ENCODE data around the gene ANGPTL5.
"Not testable (repeated sequence)": the region's sequence is repeated elsewhere in the genome, so short reads cannot be mapped to it uniquely, and the experiment has no call there.

ANGPTL5 gene

DNA sequence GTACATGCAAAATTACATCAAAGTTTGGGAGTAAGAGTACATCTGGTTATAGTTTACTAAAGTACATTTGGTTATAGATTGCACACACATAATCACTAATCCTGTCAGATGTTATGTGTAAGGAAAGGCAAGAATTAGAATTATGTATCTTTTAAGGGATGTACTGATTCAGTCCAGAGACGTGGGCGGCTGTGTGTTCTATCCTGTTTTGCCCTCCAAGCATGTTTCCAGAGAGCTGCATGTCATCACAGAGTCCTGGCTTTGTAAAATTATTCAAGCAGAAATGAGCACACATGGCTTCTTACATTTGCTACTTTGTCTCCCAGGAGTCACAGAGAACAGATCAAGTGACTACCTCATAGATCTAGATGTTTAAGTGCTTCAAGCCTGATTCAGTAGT lies 34.7 kb downstream of the ANGPTL5 start:
- DNase-seq, result no peak

DNA sequence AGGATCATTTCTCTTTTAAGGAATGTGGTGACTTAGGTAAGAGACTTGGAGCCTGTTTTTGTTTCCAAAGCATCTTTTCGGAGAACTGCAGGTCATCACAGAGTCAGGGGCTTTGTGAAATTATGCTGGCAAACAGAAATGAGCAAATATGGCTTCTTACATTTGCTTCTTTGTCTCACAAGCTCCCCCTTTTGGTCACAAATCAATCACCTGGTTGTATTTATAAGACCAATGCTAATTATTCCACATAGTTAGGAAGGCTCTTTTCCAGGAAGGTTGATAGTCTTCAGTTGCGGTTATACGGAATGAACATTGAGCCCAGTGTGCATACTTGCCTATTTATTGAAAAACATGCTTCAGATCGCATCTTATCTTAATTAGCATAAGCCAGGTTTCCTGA lies 36.1 kb downstream of the ANGPTL5 start:
- DNase-seq, result no peak

DNA sequence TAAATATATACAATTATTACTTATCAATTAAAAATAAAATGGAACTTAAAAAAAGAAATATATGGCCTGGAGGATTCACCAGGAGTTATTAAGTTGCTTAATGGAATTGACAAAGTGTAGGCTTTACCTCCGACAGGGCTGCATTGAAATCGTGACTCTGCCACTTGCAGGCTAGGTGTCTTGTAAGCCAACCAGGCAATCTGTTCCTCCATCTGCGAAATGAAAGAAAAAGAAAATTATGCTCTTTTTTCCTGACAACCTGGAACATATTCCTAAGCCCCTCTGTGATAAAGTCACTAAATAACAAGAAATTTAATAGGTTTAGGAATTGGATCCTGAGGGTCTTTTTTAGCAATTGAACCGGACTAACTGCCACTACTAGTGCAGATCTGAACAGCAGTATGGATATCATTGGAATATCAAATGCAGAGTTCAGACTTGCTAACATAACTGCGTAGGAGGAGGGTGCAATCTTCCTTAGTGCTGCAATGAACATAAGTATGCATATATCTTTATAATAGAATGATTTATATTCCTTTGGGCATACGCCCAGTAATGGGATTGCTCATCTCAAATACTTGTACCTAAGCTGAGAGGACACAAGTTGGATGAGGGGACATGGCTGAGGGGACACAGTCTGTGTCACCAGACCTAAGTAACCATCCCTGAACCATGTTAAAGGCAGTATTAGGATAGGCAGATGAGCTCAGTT lies 44.0 kb downstream of the ANGPTL5 start:
- DNase-seq, result no peak

DNA sequence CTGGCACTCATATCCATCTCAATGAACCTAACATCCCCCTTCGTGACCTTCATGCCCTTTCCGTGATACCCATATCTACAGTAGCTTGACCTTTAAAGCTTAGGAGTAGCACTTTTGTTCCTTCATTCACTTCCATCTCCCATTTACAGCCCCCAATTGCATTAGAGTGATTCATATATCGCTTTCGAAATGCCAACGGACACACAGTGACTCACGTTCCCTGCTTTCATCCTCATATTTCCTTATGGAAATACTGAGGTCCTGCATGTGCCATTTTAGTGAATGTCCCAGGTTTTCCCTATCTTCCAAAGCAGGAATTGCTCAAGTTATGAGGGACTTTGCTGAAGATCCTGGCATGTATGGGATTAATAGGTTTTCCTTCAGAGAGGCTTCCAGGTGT lies 45.8 kb downstream of the ANGPTL5 start:
- DNase-seq, result no peak

DNA sequence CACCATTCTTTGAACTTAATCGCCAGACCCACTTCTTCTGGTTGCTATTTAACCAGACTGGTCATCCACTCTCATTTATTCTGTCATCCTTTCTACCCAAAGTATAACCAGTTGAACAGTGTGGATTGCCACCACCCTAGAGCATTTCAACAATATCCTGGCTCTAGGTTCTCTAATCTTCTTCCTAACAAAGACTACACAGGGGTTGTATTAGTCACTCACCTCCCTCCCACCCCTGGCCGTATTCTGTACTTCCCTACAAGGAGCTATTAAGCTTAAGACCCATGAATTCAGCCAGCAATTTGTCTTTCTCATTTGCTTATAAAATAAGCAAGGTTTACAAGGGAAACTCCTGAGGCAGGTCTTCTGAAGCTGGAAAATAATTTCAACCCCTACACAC lies 48.4 kb downstream of the ANGPTL5 start:
- DNase-seq, result no peak

DNA sequence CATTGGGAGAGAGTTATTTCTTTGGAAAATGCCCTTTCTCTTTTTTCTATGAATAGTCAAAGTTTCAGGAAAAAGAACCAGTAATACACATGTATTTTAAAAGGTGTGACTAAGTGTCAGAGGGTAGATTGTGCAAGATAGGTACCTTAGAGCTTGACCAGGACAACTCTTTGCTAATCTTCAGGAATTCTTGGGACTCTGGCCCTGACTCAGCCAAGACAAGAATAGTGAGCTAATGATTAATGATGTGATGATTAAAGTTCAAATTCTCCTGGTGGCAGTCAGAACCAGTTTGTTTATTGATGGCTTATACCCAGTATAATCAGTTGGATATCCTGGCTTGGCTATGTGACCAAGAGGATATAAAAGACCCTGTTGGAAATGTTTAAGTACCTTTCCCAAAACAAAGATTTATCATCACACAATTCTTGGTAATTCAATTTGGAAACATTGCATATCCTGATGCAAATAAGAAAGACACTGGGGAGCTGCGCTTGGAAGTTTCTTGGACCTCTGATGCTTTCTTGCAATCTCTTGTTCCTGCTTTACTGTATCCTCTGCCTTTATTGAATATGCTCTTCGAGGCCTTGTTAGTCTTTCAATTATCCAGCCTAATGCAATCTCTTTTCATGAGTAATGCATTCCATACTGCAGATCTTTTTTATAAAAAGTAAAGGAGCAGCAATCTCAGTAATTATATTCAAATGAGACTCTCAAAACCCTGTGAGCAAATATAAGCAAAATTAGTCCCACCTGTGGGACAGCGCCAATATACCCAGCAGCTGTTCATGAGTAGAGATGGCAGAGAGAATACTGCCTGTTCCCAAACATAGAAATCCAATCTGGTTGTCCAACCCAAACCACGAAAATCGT lies 49.5 kb downstream of the ANGPTL5 start:
- DNase-seq, result no peak

DNA sequence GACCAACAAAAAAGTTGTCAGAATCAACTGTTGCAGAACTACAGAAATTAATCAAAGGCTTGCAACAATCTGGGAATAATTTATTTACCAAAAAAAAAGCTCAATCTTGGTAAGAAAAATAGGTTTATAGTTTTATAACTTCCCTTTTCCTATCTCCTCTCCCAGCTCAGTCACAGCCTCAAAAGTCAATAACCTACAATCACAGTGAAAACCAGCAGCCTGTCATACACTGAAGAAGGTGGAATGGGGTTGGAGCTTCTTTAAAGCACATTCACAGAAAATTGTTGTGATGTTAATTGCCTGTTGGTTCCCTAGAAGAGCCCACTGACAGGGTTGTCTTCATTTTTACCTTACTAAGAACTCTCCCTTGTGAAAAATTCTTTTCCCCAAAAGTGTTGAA lies 52.2 kb downstream of the ANGPTL5 start:
- DNase-seq, result no peak

DNA sequence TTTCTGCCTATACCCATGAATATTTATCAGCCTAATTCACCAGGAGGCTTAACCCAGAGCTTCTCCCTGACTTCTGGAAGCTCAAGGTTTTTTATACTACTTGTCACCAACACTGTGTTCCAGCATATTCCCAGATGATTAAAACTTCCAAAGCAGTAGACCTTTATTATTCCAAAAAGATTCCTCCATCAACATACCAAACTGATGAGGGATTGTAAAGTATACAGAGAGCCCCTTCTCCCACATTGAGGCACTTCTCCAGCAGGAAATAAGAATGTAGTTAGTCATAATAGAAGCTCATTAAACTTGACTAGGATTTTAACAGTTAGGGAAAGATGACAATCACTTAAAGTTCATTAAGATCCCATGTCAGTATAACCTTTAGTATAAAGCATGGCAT lies 53.0 kb downstream of the ANGPTL5 start:
- no peak for DNase-seq

DNA sequence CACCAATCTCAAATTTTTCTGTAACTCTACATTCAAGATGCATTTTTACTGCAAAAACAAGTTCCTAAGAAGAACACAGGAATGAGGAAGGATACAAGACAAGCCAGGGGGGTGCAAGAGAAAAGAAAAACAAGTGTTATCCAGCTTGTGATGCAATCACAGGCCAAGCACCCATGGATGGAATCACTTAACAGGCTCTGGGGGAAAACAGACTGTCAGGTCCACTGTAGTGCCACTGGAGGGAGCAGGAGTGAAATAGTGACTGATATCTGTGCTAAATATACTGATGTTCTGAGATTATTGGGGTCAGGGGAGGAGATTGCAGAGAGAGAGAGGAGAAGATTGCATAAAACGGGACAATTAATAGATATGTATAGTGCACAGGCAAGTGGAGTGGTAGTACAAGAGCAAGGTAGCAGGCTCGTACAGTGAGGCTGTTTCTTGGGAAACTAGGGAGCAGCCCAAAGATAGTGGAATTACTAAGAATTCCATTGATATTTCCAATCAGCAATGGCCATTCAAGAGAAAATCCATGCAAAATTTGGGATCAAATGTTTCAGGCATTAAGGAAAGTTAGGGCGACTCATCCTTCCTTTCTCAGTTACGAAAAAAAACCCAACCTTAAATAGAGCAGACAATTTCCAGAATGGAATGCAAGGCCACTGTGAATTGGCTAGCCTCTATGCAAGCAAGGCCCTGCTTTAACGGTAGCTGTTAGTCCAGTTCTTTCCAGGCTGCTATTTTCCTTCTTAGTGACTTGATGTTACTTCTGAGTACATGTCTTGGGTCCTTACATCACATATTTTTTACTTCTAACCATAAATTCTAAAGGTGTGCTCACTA lies 53.7 kb downstream of the ANGPTL5 start:
- no peak for DNase-seq

DNA sequence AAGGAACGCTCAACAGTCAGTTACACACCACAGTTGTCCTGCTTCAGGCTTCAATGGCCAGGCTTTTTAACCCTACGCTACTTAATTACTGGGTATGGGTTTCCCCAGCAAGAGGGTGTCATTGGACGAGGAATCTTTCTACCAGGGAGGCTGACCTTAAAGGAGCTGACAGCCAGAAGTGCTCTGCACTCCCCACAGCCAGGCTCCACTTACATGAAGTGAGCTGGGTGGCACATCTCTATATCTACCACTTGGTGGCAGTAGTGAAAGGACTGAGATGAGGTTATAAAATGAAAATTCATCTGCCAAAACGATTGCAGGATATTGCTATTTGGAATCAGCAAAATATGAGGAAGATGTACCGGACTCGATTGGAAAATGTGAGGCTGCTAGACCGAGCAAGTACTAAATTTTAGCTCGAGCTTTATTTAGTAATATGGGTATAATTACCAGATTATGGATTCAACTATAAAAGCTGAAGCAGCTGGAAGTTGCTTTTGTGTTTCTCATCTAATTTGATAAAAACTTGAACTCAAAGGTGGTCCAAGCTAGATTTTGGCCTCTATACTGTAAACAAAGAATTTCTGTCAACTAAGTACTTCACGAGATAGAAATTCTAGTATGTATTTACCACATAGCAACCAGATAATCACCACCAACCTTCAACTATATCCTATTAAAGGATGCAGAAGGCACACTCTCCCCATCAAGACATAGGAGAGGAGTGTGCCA lies 55.5 kb downstream of the ANGPTL5 start:
- DNase-seq, result no peak

DNA sequence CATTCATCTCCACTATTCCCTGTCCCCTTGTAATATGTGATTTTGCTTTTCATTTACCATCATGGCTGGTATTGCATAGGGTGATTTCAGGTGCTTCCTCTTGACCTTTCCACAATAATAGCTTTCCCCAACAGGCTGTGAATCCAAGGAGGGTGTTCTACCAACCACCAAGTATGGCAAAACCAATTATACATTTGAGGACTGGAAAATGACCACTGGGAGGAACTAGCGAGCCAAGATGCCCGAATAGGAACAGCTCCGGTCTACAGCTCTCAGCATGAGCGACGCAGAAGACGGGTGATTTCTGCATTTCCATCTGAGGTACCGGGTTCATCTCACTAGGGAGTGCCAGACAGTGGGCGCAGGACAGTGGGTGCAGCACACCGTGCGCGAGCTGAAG lies 64.1 kb downstream of the ANGPTL5 start:
- not testable (repeated sequence) for DNase-seq

DNA sequence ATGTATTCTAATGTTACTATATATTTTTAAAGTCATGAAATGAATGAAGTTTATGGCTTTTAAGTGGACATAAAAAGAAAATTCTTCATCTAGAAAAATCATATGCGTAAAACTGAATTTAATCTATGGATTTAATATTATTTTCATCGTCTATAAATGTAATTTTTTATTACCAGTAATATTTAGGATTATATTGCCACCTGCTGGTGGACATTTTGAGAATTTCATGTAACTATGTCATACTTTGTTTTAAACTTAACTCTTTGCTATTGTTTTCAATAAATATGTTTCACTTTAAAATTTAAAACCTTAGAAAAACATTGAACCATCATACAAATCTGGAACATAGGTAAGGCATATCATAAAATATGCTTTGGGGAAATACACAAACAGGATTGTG lies 68.1 kb downstream of the ANGPTL5 start:
- no peak for DNase-seq

DNA sequence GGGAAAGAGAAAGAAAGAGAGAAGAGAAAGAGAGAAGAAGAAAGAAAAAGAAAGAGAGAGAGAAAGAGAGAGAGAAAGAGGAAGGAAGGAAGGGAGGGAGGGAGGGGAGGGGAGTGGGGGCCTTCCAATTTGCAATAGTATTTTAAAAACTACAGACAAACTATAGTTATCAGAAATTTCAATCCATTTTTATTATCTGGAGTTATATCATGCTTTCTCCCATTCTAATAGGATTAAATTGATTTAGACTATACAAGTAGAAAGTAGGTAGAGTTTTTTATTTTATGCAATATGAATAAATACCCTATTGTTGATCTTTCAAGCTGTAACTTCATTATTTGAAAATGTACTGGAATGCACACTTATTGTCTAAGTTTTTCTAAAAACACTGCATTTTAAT lies 71.7 kb downstream of the ANGPTL5 start:
- no peak for DNase-seq

DNA sequence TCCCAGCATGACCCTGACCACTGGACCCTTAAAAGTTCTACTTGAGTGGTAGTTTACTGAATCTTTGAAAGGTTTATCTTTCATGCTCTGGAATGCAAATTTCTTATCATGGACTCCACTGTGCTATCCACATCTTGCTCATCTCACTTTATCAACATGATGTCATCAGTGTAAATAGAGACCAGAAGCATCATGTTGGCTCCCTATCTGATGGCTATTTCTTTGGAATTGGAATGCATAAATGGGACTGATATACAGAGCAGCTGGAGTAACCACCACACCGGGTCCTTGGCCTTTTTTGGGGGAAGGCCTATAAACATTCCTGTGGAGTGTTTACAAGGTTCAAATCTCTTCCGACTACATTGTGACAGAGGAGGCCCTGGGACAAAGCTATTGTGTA lies 75.6 kb downstream of the ANGPTL5 start:
- DNase-seq, result no peak

Data from activated CD4-positive, alpha-beta T cell treated with anti-CD3 and anti-CD28 coated beads for 1 hour (primary cell).